Amygdala (tissue), 56 donors: ENCODE measurements around the gene TTYH2.

Experiments
- DNase-seq, 56 donors: peaks; one replicate each; lab custom pipeline; 2025; lab: John Stamatoyannopoulos, UW

Gene TTYH2

GRCh38 chr17:74231928-74232907, 18.8 kb downstream of the TTYH2 start:
- DNase-seq = no peak

DNA sequence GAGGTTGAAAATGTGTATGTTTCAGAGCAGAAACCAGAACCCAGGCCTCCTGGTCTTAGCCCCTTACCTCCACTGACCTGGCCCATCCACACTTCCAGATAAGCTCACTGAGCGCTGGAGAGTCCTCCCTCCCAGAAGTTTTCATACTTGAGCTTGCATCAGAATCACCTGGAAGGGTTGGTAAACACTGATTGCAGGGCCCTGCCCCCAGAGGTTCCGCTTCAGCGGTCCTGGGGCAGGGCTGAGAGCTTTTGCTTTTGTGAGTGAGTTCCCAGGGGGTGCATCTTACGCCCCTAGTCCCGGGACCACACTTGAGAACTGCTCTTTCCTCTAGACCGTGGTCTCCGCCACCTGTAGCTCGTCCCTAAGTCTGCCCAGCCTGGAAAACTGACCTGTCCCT, 20.6 kb downstream of the TTYH2 start:
- DNase-seq = no peak

GRCh38 chr17:74234486-74234885, 21.1 kb downstream of the TTYH2 start:
- no peak for DNase-seq

- peak in 47 of 56 donors; percentile 8 to 88 (median 60) for DNase-seq
Observed at GRCh38 chr17:74235040-74235581, 21.7 kb downstream of the TTYH2 start.

DNA sequence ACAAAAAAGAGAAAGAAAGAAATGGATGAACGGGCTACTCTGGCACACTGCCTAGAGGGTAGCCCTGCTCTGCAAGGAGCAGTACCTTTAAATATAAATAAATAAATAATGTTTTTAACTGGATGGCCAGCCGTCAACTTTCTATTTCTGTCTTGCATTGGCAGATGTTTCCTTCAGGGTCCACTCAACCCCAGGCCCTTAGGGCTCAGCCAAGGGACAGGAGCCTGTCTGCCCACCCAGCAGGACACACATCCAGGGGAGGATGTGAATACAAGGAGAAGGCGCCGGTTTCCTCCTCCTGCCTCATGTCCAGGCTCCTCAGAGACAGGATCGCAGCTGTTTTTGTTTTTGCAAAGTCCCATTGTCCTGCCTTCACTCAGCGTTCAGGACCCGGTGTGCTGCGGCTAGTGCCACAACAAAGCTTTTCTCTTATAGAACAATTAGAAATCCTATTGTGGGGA, 22.6 kb downstream of the TTYH2 start:
- peak in 10 of 56 donors; percentile 9 to 45 (median 24) for DNase-seq

- DNase-seq = no peak
Observed at GRCh38 chr17:74237321-74237720, 23.9 kb downstream of the TTYH2 start.

DNA sequence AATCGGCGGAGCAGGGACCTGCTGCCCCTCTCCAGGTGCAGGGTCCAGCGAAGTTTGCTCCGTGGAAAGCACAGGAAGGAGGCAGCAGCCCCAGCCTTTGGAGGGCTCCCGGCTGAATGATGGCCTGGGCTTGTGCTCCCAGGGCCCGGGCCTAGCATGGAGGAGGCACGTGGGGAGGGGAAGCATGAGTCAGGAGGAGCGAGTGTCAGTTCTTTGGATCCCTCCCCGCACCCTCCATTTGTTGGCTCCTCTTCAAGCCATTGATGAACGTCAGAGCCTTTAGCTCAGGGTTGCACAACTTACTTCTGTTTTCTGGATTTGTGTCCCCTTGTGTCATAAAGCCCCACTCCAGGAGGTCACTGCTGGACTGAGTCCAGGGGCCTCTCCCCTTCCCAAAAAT, 25.8 kb downstream of the TTYH2 start:
- DNase-seq = peak in 1 of 56 donors; percentile 34

- DNase-seq = peak in 15 of 56 donors; percentile 11 to 47 (median 29)
Observed at GRCh38 chr17:74240618-74241205, 27.3 kb downstream of the TTYH2 start.

GRCh38 chr17:74241431-74241830, 28.1 kb downstream of the TTYH2 start:
- peak in 32 of 56 donors; percentile 16 to 69 (median 35) for DNase-seq

- DNase-seq = no peak
Observed at GRCh38 chr17:74241847-74242246, 28.5 kb downstream of the TTYH2 start.

DNA sequence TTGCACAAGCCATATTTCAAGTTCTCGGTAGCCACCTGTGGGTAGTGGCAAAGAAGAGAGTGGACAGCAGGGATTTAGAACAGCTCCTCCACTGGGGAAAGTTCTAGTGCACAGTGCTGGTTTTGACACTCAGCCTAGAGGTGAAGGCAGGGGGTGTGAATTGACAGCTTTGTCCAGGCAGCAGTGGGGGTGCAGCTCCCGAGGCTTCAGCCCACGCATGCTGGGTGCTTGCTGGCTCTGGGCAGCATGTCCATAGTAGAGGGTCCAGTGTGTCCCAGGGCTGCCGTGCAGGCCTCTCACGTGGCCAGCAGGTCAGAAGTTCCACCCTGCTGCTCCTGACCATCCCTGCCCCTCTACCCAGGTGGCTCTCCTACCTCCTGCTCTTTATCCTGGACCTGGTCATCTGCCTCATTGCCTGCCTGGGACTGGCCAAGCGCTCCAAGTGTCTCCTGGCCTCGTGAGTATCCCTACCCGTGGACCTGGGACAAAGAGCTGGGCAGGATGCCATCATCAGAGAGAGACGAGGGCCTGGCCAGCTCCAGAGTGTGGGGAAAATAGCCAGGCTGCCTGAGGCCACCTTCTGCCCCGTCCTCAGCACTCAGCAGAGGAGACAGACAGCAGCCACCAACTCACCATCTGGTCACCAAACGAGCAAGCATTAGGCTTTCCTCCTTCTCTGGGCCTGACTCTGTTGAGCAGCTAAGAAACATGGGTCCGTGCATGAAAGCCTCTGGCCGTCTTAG, 29.8 kb downstream of the TTYH2 start:
- DNase-seq = peak in 40 of 56 donors; percentile 17 to 75 (median 40)

DNA sequence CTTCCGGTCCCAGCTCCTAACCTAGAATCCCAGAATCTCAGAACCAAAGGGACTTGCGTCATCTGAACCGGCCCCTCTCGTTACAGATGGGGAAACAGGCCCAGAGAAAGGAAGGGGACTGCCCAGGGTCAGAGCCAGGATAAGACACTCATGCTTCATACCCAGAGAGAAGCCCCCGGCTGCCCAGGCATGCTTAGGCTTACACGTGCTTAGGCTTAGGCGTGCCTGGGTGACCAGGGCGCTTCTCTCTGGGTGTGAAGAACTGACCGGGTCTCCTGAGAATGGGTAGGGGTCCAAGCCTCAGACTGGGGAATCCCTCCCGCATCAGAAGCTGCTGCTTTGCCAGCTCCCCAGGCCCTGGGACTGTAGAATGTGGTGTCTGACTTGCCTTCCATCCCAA, 30.8 kb downstream of the TTYH2 start:
- no peak for DNase-seq

DNA sequence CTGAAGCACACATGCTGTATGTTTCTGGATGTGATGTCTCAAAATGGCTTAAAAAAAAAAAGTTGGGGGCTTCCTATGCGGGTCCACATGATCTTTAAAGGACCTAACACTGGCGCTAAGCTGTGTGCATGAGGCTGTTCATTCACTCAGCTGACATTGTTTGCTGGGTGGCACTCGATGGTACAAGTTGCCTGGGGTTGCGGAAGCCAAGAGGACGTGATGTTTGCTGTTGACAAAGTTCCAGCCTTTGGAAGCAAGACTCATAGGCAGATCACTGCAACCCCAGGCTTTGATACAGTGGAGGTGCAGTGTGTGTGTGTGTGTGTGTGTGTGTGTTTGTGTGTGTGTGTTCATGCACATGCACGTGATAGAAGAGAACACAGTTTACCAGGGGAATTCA, 31.2 kb downstream of the TTYH2 start:
- DNase-seq = peak in 46 of 56 donors; percentile 14 to 87 (median 58)

DNA sequence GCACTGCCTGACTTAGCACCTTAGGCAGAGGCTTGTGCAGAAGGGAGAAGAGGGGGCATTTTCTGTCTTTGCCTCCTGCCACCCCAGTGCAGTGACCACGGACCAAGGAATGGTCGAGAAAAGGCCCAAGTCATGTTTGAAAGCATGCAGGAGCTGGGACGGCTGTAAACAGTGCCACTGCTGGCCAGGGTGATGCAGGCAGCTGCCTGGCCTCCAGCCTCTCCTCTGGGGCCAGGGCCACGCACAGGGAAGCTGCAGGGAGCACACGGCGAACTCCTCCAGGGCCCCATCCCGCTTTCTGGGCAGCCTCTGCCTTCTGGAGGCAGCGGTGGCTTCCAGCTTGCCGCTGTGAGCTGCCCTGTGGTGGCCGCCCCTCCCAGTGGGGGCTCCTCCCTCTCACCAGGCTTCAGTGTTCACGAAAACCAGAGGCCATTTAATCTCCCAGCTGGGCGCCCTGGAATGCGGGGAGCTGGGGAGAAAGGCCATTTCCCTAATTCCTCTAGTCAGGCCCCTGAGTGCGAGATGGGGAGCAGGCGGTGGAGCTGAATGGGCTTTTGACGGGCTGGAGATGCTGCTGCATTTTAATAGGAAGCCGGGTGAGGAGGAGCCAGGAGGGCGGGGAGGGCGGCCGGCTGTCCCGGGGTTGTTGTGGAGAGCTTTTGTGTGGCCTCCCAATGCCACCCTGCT, 31.9 kb downstream of the TTYH2 start:
- peak in 55 of 56 donors; percentile 47 to 96 (median 88) for DNase-seq

DNA sequence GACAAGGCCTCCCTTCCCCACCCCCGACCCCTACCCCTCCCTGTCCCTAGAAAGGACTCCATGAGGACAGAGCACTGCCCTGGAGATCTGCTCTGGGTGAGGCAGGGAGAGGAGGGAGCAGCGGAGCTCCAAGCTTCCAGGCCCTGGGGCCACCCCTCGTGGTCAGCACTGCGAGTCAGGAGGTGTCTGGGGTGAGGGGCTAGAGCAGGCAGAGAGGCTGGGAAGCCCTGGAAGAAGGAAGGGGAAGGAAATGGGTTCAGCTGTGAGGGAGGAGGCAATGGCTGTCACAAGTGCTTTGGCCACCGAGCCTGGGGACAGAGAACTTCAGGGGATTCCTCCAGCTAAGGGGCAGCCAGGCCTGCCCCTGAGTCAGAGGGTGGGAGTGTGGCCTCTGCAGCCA, 32.5 kb downstream of the TTYH2 start:
- DNase-seq = peak in 1 of 56 donors; percentile 74

- DNase-seq = peak in 11 of 56 donors; percentile 13 to 54 (median 34)
Observed at GRCh38 chr17:74249590-74250270, 36.4 kb downstream of the TTYH2 start.

DNA sequence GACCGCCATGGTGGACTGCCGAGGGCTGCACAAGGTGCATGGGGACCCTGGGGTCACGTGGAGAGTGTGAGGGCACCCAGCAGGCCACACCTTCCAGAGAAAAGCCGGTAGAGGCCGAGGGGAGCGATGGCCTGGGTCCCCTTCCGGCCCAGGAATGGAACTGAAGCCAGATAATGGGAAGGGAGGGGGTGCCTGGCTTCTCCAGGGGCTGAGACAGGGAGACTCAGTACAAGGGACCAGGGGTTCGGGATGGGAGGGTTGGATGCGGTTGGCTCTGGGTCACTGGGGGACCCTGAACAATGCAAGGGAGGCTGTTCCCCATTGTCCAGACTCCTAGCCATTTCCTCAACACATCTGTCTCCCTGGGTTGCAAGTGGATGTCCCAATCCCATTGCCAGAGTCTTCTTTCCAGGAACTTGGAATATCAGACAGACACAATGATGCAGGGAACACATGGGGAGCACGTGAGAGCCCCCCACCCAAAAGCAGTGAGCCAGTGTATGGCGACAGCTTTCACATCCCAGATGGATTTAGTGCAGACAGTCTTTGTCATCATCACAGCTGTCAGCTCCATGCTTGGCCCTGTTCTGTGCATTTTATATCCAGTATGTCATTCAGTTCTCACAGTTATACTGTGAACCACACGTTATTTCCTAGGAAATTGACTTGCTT, 37.1 kb downstream of the TTYH2 start:
- peak in 1 of 56 donors; percentile 14 for DNase-seq

GRCh38 chr17:74251051-74251450, 37.7 kb downstream of the TTYH2 start:
- no peak for DNase-seq

DNA sequence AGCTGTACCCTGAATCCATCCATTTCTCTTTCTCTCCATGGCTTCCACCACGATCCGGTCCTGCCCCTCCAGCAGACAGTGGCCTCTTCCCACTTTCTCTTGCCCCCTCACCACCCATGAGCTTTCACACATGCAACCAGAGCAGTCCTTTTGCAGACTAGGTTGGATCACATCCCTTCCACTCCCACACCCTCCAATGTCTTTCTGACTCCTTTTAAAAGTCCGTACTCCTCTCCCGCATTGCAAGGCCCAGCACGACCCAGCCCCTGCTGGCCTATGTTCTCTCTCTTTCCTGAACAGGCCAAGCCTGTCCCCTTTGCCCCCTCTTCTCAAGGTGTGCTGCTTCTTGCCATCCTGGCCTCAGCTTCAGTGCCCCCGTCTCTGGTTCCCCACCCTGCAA, 38.2 kb downstream of the TTYH2 start:
- DNase-seq = no peak
